Colonic mucosa (tissue), 4 donors: ENCODE results near the gene SEMA3D. TPM values are rescaled to one million over a fixed set of nuclear protein-coding genes. Genes with fewer than 3 reads are reported as not detected.

Experiments used
- DNase-seq: peaks from one replicate; pipeline ENCODE4 v3.0.0-alpha.2; 2020
- H3K27ac ChIP-seq: fragments of 200-600 bp; one replicate; pipeline ENCODE4 v1.8.0; 2021
- H3K27me3 ChIP-seq: fragments of 200-600 bp; one replicate; pipeline ENCODE4 v1.8.0; 2021
- H3K36me3 ChIP-seq: fragments of 200-600 bp; one replicate; pipeline ENCODE4 v1.8.0; 2021
- H3K4me1 ChIP-seq: fragments of 200-600 bp; one replicate; pipeline ENCODE4 v1.8.0; 2021; ENCODE audit warnings: mild to moderate bottlenecking
- H3K4me3 ChIP-seq: fragments of 200-600 bp; one replicate; pipeline ENCODE4 v1.8.0; 2021
- H3K9ac ChIP-seq, 2 donors: one replicate each; pipeline ENCODE4 v1.7.0; 2013; ENCODE audit warnings: control low read depth in 2 of 2, low read depth in 2 of 2, low read length in 2 of 2
- H3K9me3 ChIP-seq: fragments of 200-600 bp; one replicate; pipeline ENCODE4 v1.8.0; 2021
- CTCF ChIP-seq: fragments of 200-600 bp; IDR thresholded peaks from one replicate; pipeline ENCODE4 v1.8.0; 2022; ENCODE audit warnings: antibody characterized with exemption, mild to moderate bottlenecking
- intact Hi-C: fragments of 100-400 bp; cut with DNase I; formaldehyde crosslinking; loops from one replicate; pipeline ENCODE4 v1.14.1; 2022
- total RNA-seq, 2 donors: library from RNA; stranded (reverse); fragmentation: NEBNext Ultra II Directional in 1 of 2; extraction: Animal tissue kit (Norgen Biotek cat#: 25700) in 1 of 2; gene quantifications; one replicate each; pipeline ENCODE4 v1.2.1, GENCODE V29; 2021
- donor health status: healthy.
- donor health status: DM: no; HTN: no; CAD: no.
- donor health status: DM: no; HTN: no; CAD: no.

The SEMA3D gene
- total RNA-seq, 2 donors from 2014 or later: 0.86 to 2.6 TPM

- no peak for TF ChIP-seq CTCF
- Histone ChIP-seq H3K4me3 (no peak overlapping the region), H3K4me1 (no peaks in the 10 kb centered on the region), H3K27ac (no peak overlapping the region), H3K9ac (no peak overlapping the region), H3K9me3 (no peaks in the 10 kb centered on the region), H3K27me3 (no peaks in the 10 kb centered on the region), H3K36me3 (no peaks in the 10 kb centered on the region)
- intact Hi-C loops: loop anchor here (5.0 kb wide), 2 partner anchors 1045 to 1085 kb away; no protein-coding TSS in a partner anchor
- no peak for DNase-seq
These were observed 164.7 kb downstream of the SEMA3D start for GRCh38 chr7:85022064-85022697.

GRCh38 chr7:85021101-85021704 is 165.7 kb downstream of the SEMA3D start:
- DNase-seq: no peak
- Histone ChIP-seq H3K9me3 (no peaks in the 10 kb centered on the region), H3K4me1 (no peaks in the 10 kb centered on the region), H3K9ac (no peak overlapping the region), H3K27ac (no peak overlapping the region), H3K4me3 (no peak overlapping the region), H3K27me3 (no peaks in the 10 kb centered on the region), H3K36me3 (no peaks in the 10 kb centered on the region)
- no peak for TF ChIP-seq CTCF
- intact Hi-C loops: loop anchor here (5.0 kb wide), 2 partner anchors 1044 to 1084 kb away; no protein-coding TSS in a partner anchor

GRCh38 chr7:85019778-85020177 is 167.1 kb downstream of the SEMA3D start:
- DNase-seq: no peak
- no peaks in the 10 kb centered on the region for H3K9me3 ChIP-seq
- no peaks in the 10 kb centered on the region for H3K4me1 ChIP-seq
- H3K27me3 ChIP-seq: no peaks in the 10 kb centered on the region
- no peaks in the 10 kb centered on the region for H3K36me3 ChIP-seq
- TF ChIP-seq CTCF: no peak
- no peak overlapping the region for H3K4me3 ChIP-seq
- no peak overlapping the region for H3K27ac ChIP-seq
- intact Hi-C loops: loop anchor here (5.0 kb wide), 2 partner anchors 1042 to 1082 kb away; no protein-coding TSS in a partner anchor
- H3K9ac ChIP-seq: no peak overlapping the region

- H3K27ac ChIP-seq: no peak overlapping the region
- H3K4me1 ChIP-seq: no peaks in the 10 kb centered on the region
- no peak for DNase-seq
- H3K27me3 ChIP-seq: no peaks in the 10 kb centered on the region
- no peak for TF ChIP-seq CTCF
- no peaks in the 10 kb centered on the region for H3K36me3 ChIP-seq
- no peaks in the 10 kb centered on the region for H3K9me3 ChIP-seq
- H3K9ac ChIP-seq: no peak overlapping the region
- intact Hi-C loops: no loop called here
- no peak overlapping the region for H3K4me3 ChIP-seq
These were observed 167.7 kb downstream of the SEMA3D start for GRCh38 chr7:85019176-85019575.

GRCh38 chr7:85018498-85018897 is 168.4 kb downstream of the SEMA3D start:
- Histone ChIP-seq H3K9ac (no peak overlapping the region), H3K27ac (no peak overlapping the region), H3K4me3 (no peak overlapping the region), H3K27me3 (no peaks in the 10 kb centered on the region), H3K9me3 (no peaks in the 10 kb centered on the region), H3K4me1 (no peaks in the 10 kb centered on the region), H3K36me3 (no peaks in the 10 kb centered on the region)
- no peak for TF ChIP-seq CTCF
- intact Hi-C loops: no loop called here
- no peak for DNase-seq
